HG03097 (cell line): ENCODE measurements around the gene GNPTAB.

Source experiments
- ATAC-seq: cut with Tn5 transposase; IDR thresholded peaks from one replicate; pipeline ENCODE4 v1.9.1; 2021; ENCODE audit not compliant: unreplicated experiment, low FRiP score

The GNPTAB gene

GRCh38 chr12:101777485-101777884 is 53.3 kb downstream of the GNPTAB start:
- ATAC-seq = no peak

- no peak for ATAC-seq
These were observed 54.9 kb downstream of the GNPTAB start for GRCh38 chr12:101775816-101776215.

GRCh38 chr12:101773650-101774162 is 57.1 kb downstream of the GNPTAB start:
- ATAC-seq = peak; percentile 66

- no peak for ATAC-seq
These were observed 58.6 kb downstream of the GNPTAB start for GRCh38 chr12:101772012-101772775.

DNA sequence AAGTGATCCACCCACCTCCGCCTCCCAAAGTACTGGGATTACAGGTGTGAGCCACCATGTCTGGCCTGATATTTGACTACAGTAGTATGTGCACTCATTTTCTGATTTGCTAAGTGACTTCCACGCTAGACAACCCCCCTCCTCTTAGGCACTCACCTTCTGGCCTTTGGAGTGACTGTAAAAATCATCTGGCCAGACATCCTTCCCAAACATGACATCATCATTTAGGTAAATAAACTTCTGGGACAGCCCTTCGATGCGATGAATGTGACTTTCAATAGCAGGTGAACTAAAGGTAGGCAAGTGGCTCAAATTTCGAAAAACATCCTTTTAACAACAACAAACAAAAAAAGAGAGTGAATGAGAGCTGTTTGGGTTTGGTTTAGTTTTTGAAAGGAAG is 60.9 kb downstream of the GNPTAB start:
- no peak for ATAC-seq

DNA sequence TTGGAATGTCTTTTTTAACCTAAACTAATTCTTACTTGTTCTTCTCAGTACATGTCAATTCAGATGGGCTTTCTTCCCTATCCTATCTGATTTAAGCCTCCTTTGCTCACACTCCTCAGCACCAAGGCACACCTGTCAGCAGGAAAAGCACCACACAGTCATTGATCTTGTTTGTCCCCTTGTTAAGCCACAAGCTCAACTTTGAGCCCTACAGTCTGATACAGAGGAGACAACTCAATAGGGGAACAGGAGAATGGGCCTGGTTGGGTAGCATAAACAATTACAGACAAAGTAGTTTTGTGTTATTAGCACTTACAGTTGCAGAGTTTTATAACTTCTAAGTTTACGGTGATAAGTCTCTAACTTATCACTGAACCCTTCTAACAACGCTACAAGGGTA is 62.0 kb downstream of the GNPTAB start:
- no peak for ATAC-seq

GRCh38 chr12:101767537-101767936 is 63.2 kb downstream of the GNPTAB start:
- no peak for ATAC-seq

DNA sequence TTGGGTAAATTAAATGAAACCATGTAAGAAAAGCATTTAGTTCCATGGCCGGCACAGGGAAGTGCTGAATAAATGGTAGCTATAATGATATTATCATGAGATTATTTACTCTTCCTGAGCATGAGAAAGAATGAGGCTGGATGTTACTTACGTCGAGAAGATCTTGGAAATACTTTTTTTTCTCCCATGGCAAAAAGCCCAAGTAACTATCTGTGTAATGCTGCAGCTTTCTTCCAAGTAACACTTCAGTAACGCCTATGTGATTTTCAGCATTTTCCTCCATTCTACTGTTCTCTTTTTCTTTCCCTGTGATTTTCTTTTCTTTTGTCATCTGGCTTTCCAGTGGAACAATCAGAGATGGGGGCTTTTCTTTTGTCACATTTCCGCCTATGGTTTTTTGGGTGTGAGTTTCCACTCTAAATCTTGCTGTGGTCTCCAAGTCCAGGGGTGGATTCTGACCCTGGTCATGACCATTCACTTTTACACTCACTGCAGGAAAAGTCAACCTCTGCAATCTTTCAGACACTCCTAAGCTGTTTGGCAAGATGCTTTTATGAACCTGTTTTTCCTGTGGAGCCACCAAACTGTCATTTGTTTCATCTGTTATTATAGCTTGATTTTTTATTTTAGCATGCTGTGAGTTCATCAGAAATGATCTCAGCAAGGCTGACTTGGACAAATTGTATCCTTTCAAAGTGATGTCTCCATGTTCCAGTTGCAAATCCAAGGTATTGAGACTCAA is 66.5 kb downstream of the GNPTAB start:
- ATAC-seq = no peak

DNA sequence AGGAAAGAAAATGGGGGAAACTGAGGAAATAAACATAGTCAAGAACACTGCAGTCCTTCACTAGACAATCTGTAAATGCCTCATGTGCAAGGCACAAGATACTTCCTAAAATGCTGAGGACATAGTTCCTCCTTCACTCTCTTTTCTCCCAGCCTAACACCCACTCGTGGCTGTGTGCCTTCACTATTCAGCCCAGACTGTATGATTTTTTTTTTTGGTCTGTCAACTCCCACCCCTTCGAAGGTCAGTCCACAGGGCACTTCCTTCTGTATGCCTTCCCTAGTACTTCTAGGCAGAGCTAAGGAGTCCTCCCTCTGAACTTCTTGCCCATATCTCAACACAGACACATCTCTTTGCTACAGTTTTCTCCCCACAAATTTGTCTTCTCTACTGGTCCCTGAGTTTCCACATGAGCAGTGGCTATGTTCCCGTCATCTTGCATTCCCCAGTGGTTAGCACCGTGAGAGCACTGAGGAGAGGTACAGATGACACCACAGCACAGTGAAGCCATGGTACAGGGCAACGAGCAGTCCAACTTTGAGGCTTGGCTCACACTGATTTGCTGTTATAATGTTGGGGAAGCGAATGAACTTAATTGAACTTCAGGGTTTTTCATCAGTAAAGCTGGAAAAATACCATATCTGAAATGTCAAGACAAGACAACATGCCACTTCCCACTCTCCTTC is 67.4 kb downstream of the GNPTAB start:
- ATAC-seq = no peak

DNA sequence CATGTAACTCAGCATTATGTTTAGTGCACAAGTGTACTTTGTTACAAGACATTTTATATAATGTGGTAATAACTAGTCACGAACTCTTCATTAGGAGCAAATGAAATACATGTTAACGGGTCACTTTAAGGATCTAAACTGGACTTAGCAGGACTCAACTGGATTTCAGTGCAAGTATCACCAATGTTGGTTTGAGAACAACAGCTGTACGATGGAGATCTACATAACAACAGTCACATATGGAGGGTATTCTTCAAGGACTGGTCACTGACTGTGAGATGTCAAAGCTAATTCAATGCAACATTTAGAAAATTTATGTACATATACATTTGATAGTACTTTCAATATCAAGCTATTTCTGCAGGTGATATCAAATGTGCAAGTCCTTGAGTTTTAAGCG is 69.0 kb downstream of the GNPTAB start:
- ATAC-seq = no peak

GRCh38 chr12:101761350-101761749 is 69.4 kb downstream of the GNPTAB start:
- ATAC-seq = no peak

DNA sequence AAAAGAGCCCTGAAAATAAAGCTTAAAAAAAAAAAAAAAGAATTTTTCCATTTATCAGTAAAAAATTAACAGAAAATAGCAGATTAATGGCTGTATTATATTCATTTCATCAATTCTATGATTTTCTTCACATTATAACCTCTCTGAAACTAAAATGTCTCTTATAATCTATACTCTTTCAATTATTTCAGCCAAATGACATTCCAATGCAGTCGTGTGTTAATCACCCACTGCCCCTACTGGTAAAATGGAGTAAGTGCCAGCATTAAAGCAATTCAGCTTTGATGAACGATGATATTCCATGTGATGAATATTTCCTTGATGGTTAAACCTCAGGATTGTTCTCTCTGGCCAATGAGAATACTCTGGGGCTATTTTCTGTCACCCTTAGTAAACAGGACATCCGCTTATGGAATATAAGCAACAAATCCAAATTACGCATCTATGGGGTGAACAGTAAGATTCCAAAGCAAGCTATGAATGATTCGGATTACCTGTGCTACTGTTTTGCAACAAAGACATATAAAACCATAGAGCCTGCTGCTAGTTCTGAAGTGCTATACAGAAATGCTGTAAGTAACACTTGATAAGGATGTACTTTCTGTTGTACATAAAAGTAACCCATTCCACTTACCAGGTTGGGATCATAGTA is 71.2 kb downstream of the GNPTAB start:
- ATAC-seq = no peak

- no peak for ATAC-seq
These were observed 80.6 kb downstream of the GNPTAB start for GRCh38 chr12:101750152-101750551.

DNA sequence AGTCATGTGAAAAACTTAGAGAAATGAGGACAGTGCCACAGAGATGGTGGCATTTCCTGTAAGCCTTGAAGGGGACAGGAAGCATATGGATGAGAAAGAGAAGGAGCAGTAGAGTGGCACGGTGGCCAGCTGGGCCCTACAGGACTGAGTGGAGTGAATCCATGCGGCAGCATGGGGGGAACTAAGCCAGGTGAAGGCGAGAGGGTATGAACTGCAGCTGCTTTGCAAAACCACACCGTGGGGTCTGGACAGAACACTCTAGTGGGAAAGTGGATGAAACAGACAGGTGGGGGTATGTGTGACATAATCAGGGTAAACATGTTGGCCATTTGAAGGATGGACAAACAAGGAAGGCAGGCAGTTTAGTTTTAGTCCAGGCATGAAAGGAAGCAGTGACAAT is 81.1 kb downstream of the GNPTAB start:
- ATAC-seq = no peak

DNA sequence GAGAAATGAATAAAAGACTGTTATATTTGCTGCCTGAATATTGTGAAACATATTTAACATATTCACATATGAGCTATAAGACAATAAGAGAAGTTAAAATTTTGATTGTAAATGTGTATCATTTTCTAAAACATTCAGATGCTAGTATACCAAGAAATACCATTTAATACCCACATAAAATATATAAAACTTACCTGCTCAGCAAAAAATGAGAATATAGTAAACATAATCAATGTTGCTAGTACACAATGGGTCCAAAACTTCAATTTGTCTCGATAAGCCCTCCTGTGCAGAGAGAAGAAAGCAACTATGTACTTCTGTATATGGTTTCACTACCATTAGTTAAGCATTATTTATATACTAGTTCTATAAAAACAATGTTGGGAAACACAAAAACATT is 81.9 kb downstream of the GNPTAB start:
- no peak for ATAC-seq

GRCh38 chr12:101747697-101748096 is 83.1 kb downstream of the GNPTAB start:
- ATAC-seq = no peak

- ATAC-seq = no peak
These were observed 84.1 kb downstream of the GNPTAB start for GRCh38 chr12:101746661-101747060.

GRCh38 chr12:101746196-101746595 is 84.6 kb downstream of the GNPTAB start:
- ATAC-seq = no peak

- ATAC-seq = no peak
These were observed 85.3 kb downstream of the GNPTAB start for GRCh38 chr12:101745481-101745880.

DNA sequence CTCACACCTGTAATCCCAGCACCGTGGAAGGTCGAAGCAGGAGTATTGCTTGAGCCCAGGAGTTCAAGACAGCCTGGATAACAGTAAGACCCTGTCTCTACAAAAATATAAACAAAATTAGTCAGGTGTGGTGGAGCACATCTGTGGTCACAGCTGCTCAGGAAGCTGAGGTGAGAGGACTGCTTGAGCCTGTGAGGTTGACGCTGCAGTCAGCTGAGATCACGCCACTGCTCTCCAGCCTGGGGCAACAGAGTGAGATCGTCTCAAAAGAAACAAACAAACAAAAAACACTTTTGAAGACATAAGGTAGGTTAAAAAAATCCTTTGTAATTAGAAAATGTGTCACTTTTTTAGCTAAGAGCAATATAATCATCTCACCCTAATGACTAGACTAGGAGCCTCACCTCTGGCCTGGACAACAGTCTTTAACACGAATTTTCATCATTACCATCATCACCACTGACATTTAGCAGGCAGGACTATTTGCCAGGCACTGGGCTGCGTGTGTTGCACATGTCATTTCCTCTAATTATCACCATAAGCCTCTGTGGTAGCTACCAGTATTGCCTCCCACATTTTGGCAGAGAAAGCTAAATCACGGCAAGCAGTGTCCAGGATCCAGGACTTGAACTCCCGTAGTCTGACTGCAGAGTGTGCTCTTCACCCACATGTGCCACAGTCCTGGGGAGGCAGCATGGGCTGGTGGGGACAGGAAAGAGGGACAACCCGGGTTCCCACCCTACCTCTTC is 86.9 kb downstream of the GNPTAB start:
- peak; percentile 90 for ATAC-seq
